DOHH2 (cell line): ENCODE results near the gene IFNA8.

Source experiments
- H3F3A ChIP-seq: fragments of 200-600 bp; sonication (generic), shearing (Covaris generic); 2 replicates; pipeline ENCODE4 v1.6.0; 2016; ENCODE audit warnings: antibody characterized with exemption, mild to moderate bottlenecking; ENCODE audit not compliant: control insufficient read depth, insufficient read depth
- H3K27ac ChIP-seq: fragments of 200-600 bp; sonication (generic); 2 replicates; pipeline ENCODE4 v1.5.1; 2014; ENCODE audit warnings: low read depth, mild to moderate bottlenecking, low read length, moderate library complexity
- H3K27me3 ChIP-seq: fragments of 200-600 bp; sonication (generic); 2 replicates; pipeline ENCODE4 v1.6.1; 2014; ENCODE audit warnings: mild to moderate bottlenecking, low read length, mixed read lengths; ENCODE audit not compliant: control insufficient read depth
- H3K36me3 ChIP-seq: fragments of 200-600 bp; sonication (generic); 2 replicates; pipeline ENCODE4 v1.6.1; 2014; ENCODE audit warnings: mild to moderate bottlenecking, low read length, moderate library complexity, mixed read lengths; ENCODE audit not compliant: control insufficient read depth
- H3K4me1 ChIP-seq: fragments of 200-600 bp; sonication (generic); 2 replicates; pipeline ENCODE4 v1.6.1; 2014; ENCODE audit warnings: mild to moderate bottlenecking, low read length, mixed read lengths; ENCODE audit not compliant: control insufficient read depth
- H3K4me2 ChIP-seq: fragments of 200-600 bp; sonication (generic); 2 replicates; pipeline ENCODE4 v1.6.0; 2014; ENCODE audit warnings: mild to moderate bottlenecking, low read length, moderate library complexity
- H3K4me3 ChIP-seq: fragments of 200-600 bp; sonication (generic); 2 replicates; pipeline ENCODE4 v1.5.1; 2014; ENCODE audit warnings: mild to moderate bottlenecking, low read length, mixed read lengths
- H3K79me2 ChIP-seq: fragments of 200-600 bp; sonication (generic); 2 replicates; pipeline ENCODE4 v1.6.1; 2014; ENCODE audit warnings: mild to moderate bottlenecking, low read length, mixed read lengths; ENCODE audit not compliant: control insufficient read depth
- H3K9me2 ChIP-seq: fragments of 200-600 bp; sonication (generic); replicated peaks from 2 replicates; pipeline ENCODE4 v1.6.1; 2014; ENCODE audit warnings: mild to moderate bottlenecking, low read length, mixed read lengths; ENCODE audit not compliant: control insufficient read depth
- H3K9me3 ChIP-seq: fragments of 200-600 bp; sonication (generic); 2 replicates; pipeline ENCODE4 v1.6.1; 2014; ENCODE audit warnings: antibody characterized with exemption, low read length, mixed read lengths; ENCODE audit not compliant: control insufficient read depth, insufficient read depth
- H4K20me1 ChIP-seq: fragments of 200-600 bp; sonication (generic); 2 replicates; pipeline ENCODE4 v1.6.0; 2014; ENCODE audit warnings: low read depth, mild to moderate bottlenecking, antibody characterized with exemption, low read length, moderate library complexity; ENCODE audit not compliant: control insufficient read depth, insufficient read depth
- CTCF ChIP-seq: fragments of 200-600 bp; sonication (generic); IDR thresholded peaks from one replicate; pipeline ENCODE4 v1.5.1; 2014; ENCODE audit warnings: antibody characterized with exemption, mild to moderate bottlenecking, low read depth, low read length; ENCODE audit not compliant: poor library complexity, severe bottlenecking
- EZH2phosphoT487 ChIP-seq: fragments of 200-600 bp; sonication (generic); IDR thresholded peaks from 2 replicates; pipeline ENCODE4 v1.6.1; 2017; ENCODE audit warnings: borderline replicate concordance, mild to moderate bottlenecking, antibody characterized with exemption, low read length, moderate library complexity, mixed read lengths

The IFNA8 gene

GRCh38 chr9:21392270-21392669 is 16.6 kb upstream of the IFNA8 start:
- no peak overlapping the region for H3K4me2 ChIP-seq
- peaks cover 49% of the 10 kb centered on the region for H3K27me3 ChIP-seq
- H3K9me2 ChIP-seq = no peaks in the 10 kb centered on the region
- no peak overlapping the region for H3K4me3 ChIP-seq
- H3K27ac ChIP-seq = no peak overlapping the region
- H3K79me2 ChIP-seq = no peaks in the 10 kb centered on the region
- TF ChIP-seq EZH2phosphoT487 (no peak), CTCF (peak; percentile 33)
- 0 out of 2 replicates have a peak, but pooled peaks cover 2% of the 10 kb centered on the region for H4K20me1 ChIP-seq
- H3K9me3 ChIP-seq = no peaks in the 10 kb centered on the region
- H3K36me3 ChIP-seq = no peaks in the 10 kb centered on the region
- H3F3A ChIP-seq = no peaks in the 10 kb centered on the region
- peaks cover 5% of the 10 kb centered on the region; the same call in 1 of the 2 replicates for H3K4me1 ChIP-seq

GRCh38 chr9:21395778-21396717 is 12.9 kb upstream of the IFNA8 start:
- TF ChIP-seq CTCF (peak; percentile 92), EZH2phosphoT487 (peak; percentile 85; the same call in 1 of the 2 replicates)
- peak overlapping the region; percentile 53 for H3K4me2 ChIP-seq
- H3K79me2 ChIP-seq = no peaks in the 10 kb centered on the region
- no peaks in the 10 kb centered on the region for H3K9me3 ChIP-seq
- H3K27ac ChIP-seq = no peak overlapping the region
- H3K4me1 ChIP-seq = peaks cover 5% of the 10 kb centered on the region; the same call in 1 of the 2 replicates
- H4K20me1 ChIP-seq = 0 out of 2 replicates have a peak, but pooled peaks cover 2% of the 10 kb centered on the region
- H3K36me3 ChIP-seq = no peaks in the 10 kb centered on the region
- no peaks in the 10 kb centered on the region for H3K9me2 ChIP-seq
- peaks cover 42% of the 10 kb centered on the region for H3K27me3 ChIP-seq
- H3F3A ChIP-seq = no peaks in the 10 kb centered on the region
- peak overlapping the region; percentile 20 for H3K4me3 ChIP-seq

GRCh38 chr9:21398955-21399489 is 9.9 kb upstream of the IFNA8 start:
- no peaks in the 10 kb centered on the region for H3K9me2 ChIP-seq
- H3K4me3 ChIP-seq = no peak overlapping the region
- H3K4me1 ChIP-seq = peaks cover 5% of the 10 kb centered on the region; the same call in 1 of the 2 replicates
- no peaks in the 10 kb centered on the region for H3K79me2 ChIP-seq
- no peak overlapping the region for H3K4me2 ChIP-seq
- H3F3A ChIP-seq = no peaks in the 10 kb centered on the region
- H3K27me3 ChIP-seq = peaks cover 39% of the 10 kb centered on the region
- no peaks in the 10 kb centered on the region for H3K9me3 ChIP-seq
- no peak for TF ChIP-seq CTCF
- no peak for TF ChIP-seq EZH2phosphoT487
- no peak overlapping the region for H3K27ac ChIP-seq
- no peaks in the 10 kb centered on the region for H3K36me3 ChIP-seq
- H4K20me1 ChIP-seq = 0 out of 2 replicates have a peak, but pooled peaks cover 2% of the 10 kb centered on the region
